ENCODE results near the gene SELPLG. TPM values are rescaled to one million over a fixed set of nuclear protein-coding genes. Genes with fewer than 3 reads are reported as not detected.
"Not testable (repeated sequence)": the region's sequence is repeated elsewhere in the genome, so short reads cannot be mapped to it uniquely, and the experiment has no call there.

Gene SELPLG
- polyA plus RNA-seq, 1 donor = 5.6 TPM

- not testable (repeated sequence) for H3K27ac ChIP-seq (ENCODE audit: low read length); H3K9me3 ChIP-seq (ENCODE audit: control insufficient read depth, low read depth, low read length); H3K27me3 ChIP-seq (ENCODE audit: control insufficient read depth, insufficient read depth, low read length); H3K4me1 ChIP-seq (ENCODE audit: control insufficient read depth, insufficient read depth, low read length); H3K4me3 ChIP-seq (ENCODE audit: low read length); DNase-seq
- peaks cover 59% of the 10 kb centered on the region for H3K36me3 ChIP-seq (ENCODE audit: control insufficient read depth, insufficient read depth, low read length)
- 100% methylated on average over 1 of the region's 24 CpGs for WGBS (ENCODE audit: insufficient coverage, low lambda C conversion rate)
Measured at GRCh38 chr12:108656247-108656646, 22.6 kb upstream of the SELPLG start.

GRCh38 chr12:108655812-108656175, 22.1 kb upstream of the SELPLG start:
- WGBS (ENCODE audit: insufficient coverage, low lambda C conversion rate) = no CpG with 5 or more reads among the region's 28 CpGs
- not testable (repeated sequence) for H3K27me3 ChIP-seq (ENCODE audit: control insufficient read depth, insufficient read depth, low read length); DNase-seq; H3K27ac ChIP-seq (ENCODE audit: low read length); H3K4me1 ChIP-seq (ENCODE audit: control insufficient read depth, insufficient read depth, low read length); H3K9me3 ChIP-seq (ENCODE audit: control insufficient read depth, low read depth, low read length); H3K4me3 ChIP-seq (ENCODE audit: low read length)
- peaks cover 64% of the 10 kb centered on the region for H3K36me3 ChIP-seq (ENCODE audit: control insufficient read depth, insufficient read depth, low read length)

- H3K9me3 ChIP-seq (ENCODE audit: control insufficient read depth, low read depth, low read length); H3K4me1 ChIP-seq (ENCODE audit: control insufficient read depth, insufficient read depth, low read length); H3K27me3 ChIP-seq (ENCODE audit: control insufficient read depth, insufficient read depth, low read length); H3K4me3 ChIP-seq (ENCODE audit: low read length); DNase-seq; H3K27ac ChIP-seq (ENCODE audit: low read length): not testable (repeated sequence)
- WGBS (ENCODE audit: insufficient coverage, low lambda C conversion rate) = 90% methylated on average over 4 of the region's 9 CpGs
- H3K36me3 ChIP-seq (ENCODE audit: control insufficient read depth, insufficient read depth, low read length) = peaks cover 66% of the 10 kb centered on the region
Measured at GRCh38 chr12:108654622-108655021, 20.9 kb upstream of the SELPLG start.

- Histone ChIP-seq H3K36me3 (ENCODE audit: control insufficient read depth, insufficient read depth, low read length) (peaks cover 66% of the 10 kb centered on the region), H3K4me3 (ENCODE audit: low read length) (no peak overlapping the region), H3K9me3 (ENCODE audit: control insufficient read depth, low read depth, low read length) (peaks cover 3% of the 10 kb centered on the region), H3K27me3 (ENCODE audit: control insufficient read depth, insufficient read depth, low read length) (no peaks in the 10 kb centered on the region), H3K4me1 (ENCODE audit: control insufficient read depth, insufficient read depth, low read length) (no peaks in the 10 kb centered on the region), H3K27ac (ENCODE audit: low read length) (no peak overlapping the region)
- no peak for DNase-seq
- 100% methylated on average over 1 of the region's 3 CpGs for WGBS (ENCODE audit: insufficient coverage, low lambda C conversion rate)
Measured at GRCh38 chr12:108653922-108654321, 20.2 kb upstream of the SELPLG start.

DNA sequence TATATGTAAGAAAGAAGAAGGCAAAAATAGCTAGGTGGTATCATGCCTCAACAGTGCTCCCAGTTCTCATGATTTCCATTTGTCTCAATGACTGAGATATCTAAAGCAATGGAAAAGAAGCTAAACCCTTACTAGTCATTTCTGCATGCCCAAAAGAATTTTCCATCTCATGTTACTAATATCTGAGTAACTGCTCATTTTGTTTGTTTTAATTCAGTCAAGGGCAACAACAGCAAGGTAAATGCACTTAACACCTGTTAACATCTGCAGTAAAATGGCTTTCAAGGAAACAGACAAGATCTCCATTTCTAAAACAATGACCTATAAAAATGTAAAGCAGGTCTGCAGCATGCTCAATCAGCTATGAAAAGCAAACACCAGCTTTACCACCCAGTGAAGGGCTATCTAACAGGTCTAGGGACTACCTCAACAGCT, 19.4 kb upstream of the SELPLG start:
- Histone ChIP-seq H3K27me3 (ENCODE audit: control insufficient read depth, insufficient read depth, low read length) (no peaks in the 10 kb centered on the region), H3K27ac (ENCODE audit: low read length) (no peak overlapping the region), H3K36me3 (ENCODE audit: control insufficient read depth, insufficient read depth, low read length) (peaks cover 66% of the 10 kb centered on the region)

GRCh38 chr12:108650083-108650482, 16.4 kb upstream of the SELPLG start:
- WGBS (ENCODE audit: insufficient coverage, low lambda C conversion rate) = no CpG with 5 or more reads among the region's 2 CpGs
- Histone ChIP-seq H3K4me1 (ENCODE audit: control insufficient read depth, insufficient read depth, low read length) (no peaks in the 10 kb centered on the region), H3K4me3 (ENCODE audit: low read length) (no peak overlapping the region), H3K36me3 (ENCODE audit: control insufficient read depth, insufficient read depth, low read length) (peaks cover 74% of the 10 kb centered on the region), H3K27me3 (ENCODE audit: control insufficient read depth, insufficient read depth, low read length) (no peaks in the 10 kb centered on the region), H3K9me3 (ENCODE audit: control insufficient read depth, low read depth, low read length) (no peaks in the 10 kb centered on the region), H3K27ac (ENCODE audit: low read length) (no peak overlapping the region)
- no peak for DNase-seq

More for the DNA sequence above, 19.4 kb upstream of the SELPLG start:
- DNase-seq = no peak
- H3K9me3 ChIP-seq (ENCODE audit: control insufficient read depth, low read depth, low read length) = peaks cover 3% of the 10 kb centered on the region
- no peaks in the 10 kb centered on the region for H3K4me1 ChIP-seq (ENCODE audit: control insufficient read depth, insufficient read depth, low read length)
- no peak overlapping the region for H3K4me3 ChIP-seq (ENCODE audit: low read length)

- H3K27ac ChIP-seq (ENCODE audit: low read length) = no peak overlapping the region
- no peak for DNase-seq
- H3K9me3 ChIP-seq (ENCODE audit: control insufficient read depth, low read depth, low read length) = no peaks in the 10 kb centered on the region
- no peak overlapping the region for H3K4me3 ChIP-seq (ENCODE audit: low read length)
- H3K27me3 ChIP-seq (ENCODE audit: control insufficient read depth, insufficient read depth, low read length) = no peaks in the 10 kb centered on the region
- no peaks in the 10 kb centered on the region for H3K4me1 ChIP-seq (ENCODE audit: control insufficient read depth, insufficient read depth, low read length)
- peaks cover 78% of the 10 kb centered on the region for H3K36me3 ChIP-seq (ENCODE audit: control insufficient read depth, insufficient read depth, low read length)
- no CpG with 5 or more reads among the region's 4 CpGs for WGBS (ENCODE audit: insufficient coverage, low lambda C conversion rate)
Measured at GRCh38 chr12:108649669-108650068, 16.0 kb upstream of the SELPLG start.

- Histone ChIP-seq H3K27me3 (ENCODE audit: control insufficient read depth, insufficient read depth, low read length) (no peaks in the 10 kb centered on the region), H3K4me1 (ENCODE audit: control insufficient read depth, insufficient read depth, low read length) (no peaks in the 10 kb centered on the region), H3K9me3 (ENCODE audit: control insufficient read depth, low read depth, low read length) (no peaks in the 10 kb centered on the region), H3K36me3 (ENCODE audit: control insufficient read depth, insufficient read depth, low read length) (peaks cover 79% of the 10 kb centered on the region), H3K27ac (ENCODE audit: low read length) (no peak overlapping the region), H3K4me3 (ENCODE audit: low read length) (no peak overlapping the region)
- no peak for DNase-seq
- 100% methylated on average over 3 of the region's 6 CpGs for WGBS (ENCODE audit: insufficient coverage, low lambda C conversion rate)
Measured at GRCh38 chr12:108649126-108649525, 15.4 kb upstream of the SELPLG start.

GRCh38 chr12:108648371-108648770, 14.7 kb upstream of the SELPLG start:
- no peak for DNase-seq
- no peak overlapping the region for H3K4me3 ChIP-seq (ENCODE audit: low read length)
- H3K27ac ChIP-seq (ENCODE audit: low read length) = no peak overlapping the region
- H3K27me3 ChIP-seq (ENCODE audit: control insufficient read depth, insufficient read depth, low read length) = no peaks in the 10 kb centered on the region
- H3K9me3 ChIP-seq (ENCODE audit: control insufficient read depth, low read depth, low read length) = no peaks in the 10 kb centered on the region
- WGBS (ENCODE audit: insufficient coverage, low lambda C conversion rate) = 100% methylated on average over 1 of the region's 9 CpGs
- no peaks in the 10 kb centered on the region for H3K4me1 ChIP-seq (ENCODE audit: control insufficient read depth, insufficient read depth, low read length)
- peaks cover 75% of the 10 kb centered on the region for H3K36me3 ChIP-seq (ENCODE audit: control insufficient read depth, insufficient read depth, low read length)

DNA sequence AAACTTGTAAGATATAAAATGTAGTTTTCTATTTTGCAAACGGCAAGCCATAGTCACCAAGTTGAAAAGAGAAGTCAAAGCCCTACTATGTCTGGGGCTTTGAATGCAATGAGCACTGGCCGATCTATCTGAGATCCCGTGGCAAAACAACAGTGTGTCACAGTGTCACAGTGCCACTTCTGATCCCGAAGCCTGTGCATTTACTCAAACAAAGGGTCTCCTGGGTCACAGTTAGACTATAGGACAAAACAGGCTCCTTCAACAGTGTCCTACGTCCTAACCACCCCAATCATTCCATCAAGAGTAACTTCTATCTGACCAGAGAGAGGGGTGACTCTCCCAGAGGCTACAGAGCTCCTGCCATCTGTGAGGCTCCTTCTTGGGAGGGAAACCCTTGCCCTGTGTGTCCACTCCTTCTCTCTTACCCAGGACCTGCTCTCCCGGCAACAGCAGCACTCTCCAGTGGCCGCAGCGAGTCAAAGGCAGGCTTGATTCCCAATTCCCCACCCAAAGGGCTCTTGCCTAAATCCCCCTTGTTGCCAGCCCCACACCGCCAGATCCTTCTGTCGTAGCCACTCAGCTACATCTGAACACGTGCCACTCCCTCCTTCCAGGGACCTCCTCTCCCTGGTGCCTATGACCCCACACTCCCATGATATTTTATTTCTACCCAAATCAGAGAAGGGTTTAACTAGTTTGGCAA, 14.0 kb upstream of the SELPLG start:
- H3K4me3 ChIP-seq (ENCODE audit: low read length) = no peak overlapping the region
- H3K27me3 ChIP-seq (ENCODE audit: control insufficient read depth, insufficient read depth, low read length) = no peaks in the 10 kb centered on the region
- no peak for DNase-seq
- no peak overlapping the region for H3K27ac ChIP-seq (ENCODE audit: low read length)
- 86% methylated on average over 1 of the region's 11 CpGs for WGBS (ENCODE audit: insufficient coverage, low lambda C conversion rate)
- no peaks in the 10 kb centered on the region for H3K4me1 ChIP-seq (ENCODE audit: control insufficient read depth, insufficient read depth, low read length)
- H3K9me3 ChIP-seq (ENCODE audit: control insufficient read depth, low read depth, low read length) = no peaks in the 10 kb centered on the region
- H3K36me3 ChIP-seq (ENCODE audit: control insufficient read depth, insufficient read depth, low read length) = peaks cover 69% of the 10 kb centered on the region
